Measurements from ENCODE around the gene TSPAN16.
"Not testable (repeated sequence)": the region's sequence is repeated elsewhere in the genome, so short reads cannot be mapped to it uniquely, and the experiment has no call there.

The TSPAN16 gene

DNA sequence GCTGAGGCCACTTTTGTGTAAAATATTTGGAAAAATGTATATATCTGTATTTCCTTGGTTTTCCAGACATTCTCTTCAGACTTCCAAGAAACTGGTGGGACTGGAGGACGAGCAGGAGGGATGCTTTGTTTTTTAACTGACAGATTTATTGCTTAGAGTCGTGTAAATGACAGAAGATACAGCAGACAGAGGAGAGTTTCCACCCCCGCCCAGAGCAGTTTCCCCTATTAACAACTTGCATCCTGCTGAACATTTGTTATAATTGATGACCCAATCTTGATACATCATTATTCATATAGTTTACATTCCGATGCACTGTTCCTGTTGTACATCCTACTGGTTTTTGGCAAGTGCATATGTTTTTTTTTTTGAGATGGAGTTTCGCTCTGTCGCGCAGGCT lies 26.6 kb upstream of the TSPAN16 start:
- no peak for DNase-seq

DNA sequence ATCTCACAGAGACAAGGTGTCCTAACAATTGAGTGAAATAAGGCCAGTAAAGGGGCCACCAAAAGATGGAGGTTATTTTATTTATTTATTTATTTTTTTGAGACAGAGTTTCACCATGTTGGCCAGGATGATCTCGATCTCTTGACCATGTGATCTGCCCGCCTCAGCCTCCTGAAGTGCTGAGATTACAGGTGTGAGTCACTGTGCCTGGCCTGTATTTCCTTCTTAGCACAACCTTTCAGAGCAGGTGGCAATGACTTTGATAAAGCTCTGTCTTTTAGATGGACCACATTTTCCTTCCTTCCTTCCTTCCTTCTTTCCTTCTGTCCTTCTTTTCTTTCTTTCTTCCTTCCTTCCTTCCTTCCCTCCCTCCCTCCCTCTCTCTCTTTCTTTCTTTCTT lies 22.7 kb upstream of the TSPAN16 start:
- DNase-seq, result no peak

DNA sequence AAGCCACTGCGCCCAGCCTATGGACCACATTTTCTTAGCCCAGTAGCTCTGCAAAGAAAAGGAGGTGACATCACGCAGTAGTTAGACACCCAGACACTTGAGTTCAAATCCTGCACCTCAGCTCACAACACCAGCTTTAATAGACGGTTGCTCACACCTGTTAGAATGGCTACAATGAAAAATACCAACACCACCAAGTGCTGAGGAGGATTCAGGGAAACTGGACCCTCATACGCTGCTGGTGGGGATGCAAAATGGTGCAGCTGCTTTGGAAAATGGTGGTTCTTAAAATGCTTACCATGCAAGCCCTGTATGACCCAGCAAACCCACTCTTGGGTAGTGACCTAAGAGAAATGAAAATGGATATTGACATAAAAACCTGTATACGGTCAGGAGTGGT lies 22.0 kb upstream of the TSPAN16 start:
- DNase-seq, result no peak

DNA sequence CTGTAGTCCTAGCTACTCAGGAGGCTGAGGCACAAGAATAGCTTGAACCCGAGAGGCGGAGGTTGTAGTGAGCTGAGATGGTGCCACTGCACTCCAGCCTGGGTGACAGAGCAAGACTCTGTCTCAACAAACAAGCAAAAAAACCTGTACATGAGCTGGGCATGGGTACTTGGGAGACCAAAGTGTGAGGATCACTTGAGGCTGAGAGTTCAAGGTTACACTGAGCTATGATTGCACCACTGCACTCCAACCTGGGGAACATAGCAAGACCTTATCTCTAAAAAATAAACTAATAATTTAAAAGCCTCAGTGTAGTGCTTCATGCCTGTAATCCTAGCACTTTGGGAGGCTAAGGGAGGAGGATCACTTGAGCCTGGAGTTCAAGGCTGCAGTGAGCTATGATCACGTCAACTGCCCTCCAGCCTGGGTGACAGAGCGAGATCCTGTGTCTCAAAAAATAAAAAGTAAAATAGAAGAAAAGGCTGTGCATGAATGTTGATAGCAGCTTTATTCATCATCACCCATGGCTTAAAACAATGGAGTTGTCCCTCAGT lies 21.4 kb upstream of the TSPAN16 start:
- DNase-seq, result no peak

DNA sequence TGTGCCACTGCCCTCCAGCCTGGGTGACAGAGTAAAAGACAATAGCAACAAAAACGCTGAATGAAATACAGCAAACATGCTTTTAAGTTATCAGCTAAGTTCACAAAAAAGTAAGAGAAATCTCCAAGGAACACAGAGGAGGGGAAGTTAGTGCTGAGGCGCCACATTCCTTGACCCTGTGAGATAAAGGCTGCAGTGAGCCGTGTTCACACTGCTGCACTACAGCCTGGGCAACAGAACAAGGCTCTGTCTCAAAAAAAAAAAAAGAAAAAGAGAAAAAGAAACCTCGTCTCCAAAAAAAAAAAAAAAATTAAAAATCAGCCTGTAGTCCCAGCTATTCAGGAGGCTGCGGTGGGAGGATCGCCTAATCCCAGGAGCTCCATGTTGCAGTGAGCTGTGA lies 17.3 kb upstream of the TSPAN16 start:
- no peak for DNase-seq

DNA sequence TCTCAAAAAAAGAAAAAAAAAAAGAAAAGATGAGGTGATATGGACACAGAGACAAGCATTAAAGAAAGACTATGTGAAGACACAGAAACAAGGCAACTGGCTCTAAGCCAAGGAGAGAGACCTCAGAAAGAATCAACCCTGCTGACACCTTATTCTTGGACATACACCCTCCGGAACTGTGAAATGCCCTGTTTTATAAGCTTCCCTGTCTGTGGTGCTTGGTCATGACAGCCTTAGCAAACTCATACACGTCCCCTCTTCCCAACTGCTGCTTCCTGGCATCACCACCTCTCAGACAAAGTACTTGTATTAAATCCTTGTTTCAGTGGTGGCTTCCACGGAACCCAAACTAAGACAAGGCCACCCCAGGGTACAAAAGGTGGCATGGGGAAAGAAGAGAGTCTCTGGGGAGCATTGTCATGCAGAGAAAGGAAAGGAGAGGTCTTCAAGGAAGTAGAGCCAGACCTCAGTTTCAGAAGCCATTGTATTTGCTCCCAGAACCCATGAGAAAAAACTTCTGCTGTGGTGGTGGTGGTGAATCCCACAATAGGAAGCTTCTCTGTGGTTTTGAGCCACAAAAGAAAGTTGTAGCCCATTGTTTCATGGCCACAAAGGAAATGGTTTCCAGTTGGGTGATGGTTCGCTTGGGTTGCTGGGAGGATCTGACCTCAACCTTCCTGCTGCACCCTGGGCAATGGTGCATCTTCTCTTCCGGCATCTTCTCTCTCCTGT lies 16.3 kb upstream of the TSPAN16 start:
- no peak for DNase-seq

DNA sequence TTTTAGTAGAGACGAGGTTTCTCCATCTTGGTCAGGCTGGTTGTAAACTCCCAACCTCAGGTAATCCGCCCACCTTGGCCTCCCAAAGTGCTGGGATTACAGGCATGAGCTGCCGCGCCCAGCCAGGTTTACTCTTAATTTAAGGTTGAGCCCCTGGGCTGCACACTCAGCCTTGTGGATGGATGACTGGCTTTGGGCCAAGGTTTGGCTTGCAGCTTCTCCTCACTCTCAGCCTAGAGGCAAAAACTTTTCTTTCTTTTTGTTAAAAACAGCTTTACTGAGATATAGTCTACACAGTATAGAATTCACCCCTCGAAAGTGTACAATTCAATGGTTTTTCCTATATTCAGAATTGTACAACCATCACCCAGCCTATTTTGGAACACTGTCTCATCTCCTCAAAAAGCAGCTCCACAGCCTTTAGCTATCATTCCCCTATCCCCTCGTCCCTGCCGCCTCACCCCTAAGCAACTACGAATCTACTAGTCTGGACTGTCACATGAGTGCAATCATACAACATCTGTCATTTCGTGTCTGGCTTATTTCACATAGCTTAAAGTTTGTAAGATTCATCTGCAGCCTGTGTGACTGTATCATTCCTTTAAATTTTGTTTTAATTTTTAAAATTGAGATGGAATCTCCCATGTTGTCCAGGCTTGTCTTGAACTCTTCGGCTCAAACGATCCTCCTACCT lies 14.5 kb upstream of the TSPAN16 start:
- DNase-seq, result no peak

DNA sequence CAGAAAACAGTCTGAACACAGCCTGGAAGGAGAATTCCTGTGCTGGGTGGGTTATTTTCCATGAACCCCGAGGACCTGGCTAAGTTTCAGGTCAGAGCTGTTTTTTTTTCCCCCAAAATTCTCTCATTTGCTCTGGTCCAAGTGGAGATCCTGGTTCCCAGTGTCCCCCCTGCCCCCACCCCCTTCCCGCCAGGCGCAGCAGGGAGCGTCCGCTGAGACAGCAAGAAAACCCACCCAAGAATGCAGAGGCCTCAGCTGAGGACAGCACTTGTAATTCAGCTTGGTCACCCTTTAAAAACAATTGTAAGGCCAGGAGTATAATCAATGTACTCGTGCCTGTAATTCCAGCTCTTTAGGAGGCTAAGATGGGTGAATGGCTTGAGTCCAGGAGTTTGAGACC lies 11.4 kb upstream of the TSPAN16 start:
- DNase-seq, result no peak

DNA sequence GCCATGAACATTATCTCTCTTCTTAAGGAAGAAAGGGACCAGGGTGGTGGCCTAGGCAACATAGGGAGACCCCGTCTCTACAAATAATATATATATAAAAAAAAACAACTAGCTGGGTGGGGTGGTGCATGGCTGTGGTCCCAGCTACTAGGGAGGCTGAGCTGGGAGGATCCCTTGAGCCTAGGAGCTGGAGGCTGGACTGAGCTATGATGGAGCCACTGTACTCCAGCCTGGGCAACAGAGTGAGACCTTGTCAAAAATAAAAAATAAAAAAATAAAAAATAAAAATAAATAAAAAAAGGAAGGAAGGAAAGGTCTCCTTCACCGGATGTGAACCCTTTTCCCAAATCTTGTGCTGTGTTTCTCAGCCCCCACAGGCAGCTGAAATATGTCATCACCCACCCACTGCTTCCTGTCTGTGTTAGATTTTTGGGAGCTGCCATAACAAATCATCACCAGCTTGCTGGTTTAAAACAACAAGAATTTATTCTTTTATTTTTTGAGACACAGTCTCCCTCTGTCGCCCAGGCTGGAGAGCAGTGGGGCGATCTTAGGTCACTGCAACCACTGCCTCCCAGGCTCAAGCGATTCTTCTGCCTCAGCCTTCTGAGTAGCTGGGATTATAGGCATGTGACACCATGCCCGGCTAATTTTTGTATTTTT lies 9.5 kb upstream of the TSPAN16 start:
- no peak for DNase-seq

DNA sequence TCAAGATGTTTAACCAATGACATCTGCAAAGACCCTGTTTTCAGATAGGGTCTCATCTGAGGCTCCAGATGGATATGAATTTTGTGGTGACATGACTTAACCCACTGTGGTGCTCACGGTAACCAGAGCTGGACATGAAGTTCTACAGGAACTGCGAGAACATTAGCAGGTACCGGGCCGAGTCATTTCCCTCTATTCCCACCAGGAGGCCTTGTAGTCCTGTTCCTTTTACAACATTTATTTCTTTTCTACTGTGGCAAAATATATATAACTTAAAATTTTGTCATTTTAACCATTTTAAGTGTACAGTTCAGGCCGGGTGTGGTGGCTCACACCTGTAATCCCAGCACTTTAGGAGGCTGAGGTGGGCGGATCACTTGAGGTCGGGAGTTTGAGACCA lies 7.6 kb upstream of the TSPAN16 start:
- DNase-seq, result no peak

DNA sequence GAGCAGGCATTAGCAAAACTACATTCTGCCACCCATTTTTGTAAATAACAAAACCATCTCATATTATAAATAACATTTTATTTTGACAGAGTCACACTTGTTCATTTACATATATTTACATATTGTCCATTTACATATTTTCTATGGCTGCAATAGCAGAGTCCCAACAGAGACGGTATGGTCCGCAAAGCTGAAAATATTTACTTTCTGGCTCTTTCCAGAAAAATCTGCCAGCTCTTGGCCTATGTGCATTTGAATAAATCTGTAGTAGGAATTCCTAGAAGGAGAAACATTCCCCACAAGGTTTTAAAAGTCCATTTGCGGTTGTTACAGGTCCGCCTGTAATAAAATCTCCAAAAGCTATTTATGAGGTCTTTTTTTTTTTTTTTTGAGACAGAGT lies 5.7 kb upstream of the TSPAN16 start:
- no peak for DNase-seq

DNA sequence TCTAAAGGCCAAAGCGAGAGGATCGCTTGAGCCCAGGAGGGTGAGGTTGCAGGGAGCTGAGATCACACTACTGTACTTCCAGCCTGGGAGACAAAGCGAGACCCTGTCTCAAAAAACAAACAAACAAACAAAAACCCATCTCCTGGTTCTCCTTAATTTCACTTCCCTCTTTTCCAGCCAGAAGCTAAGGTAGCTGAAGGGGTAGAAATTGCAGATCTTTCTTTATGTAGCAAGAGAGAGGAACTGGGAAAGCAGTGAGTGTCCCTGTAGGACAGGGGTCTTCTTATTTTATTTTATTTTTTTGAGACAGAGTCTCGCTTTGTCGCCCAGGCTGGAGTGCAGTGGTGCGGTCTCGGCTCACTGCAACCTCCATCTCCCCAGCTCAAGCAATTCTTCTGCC lies 4.5 kb upstream of the TSPAN16 start:
- DNase-seq, result no peak

DNA sequence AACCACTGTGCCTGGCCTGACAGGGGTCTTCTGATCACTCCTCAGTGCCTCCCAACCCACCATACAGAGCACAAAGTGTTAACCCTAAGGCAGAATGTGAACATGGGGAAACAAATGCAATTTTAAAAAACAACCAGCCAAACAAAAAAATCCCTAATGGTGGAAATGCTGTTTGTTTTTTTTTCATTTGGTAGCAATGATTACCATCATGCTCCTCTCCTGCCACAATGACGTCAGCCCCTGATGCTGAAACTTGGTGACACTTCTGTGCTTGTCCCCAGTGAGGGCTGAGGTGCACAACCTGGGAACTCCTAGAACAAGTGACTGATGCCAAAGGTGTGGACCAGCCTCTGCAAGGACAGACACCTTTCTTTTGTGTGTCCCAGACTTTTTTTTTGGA lies 4.0 kb upstream of the TSPAN16 start:
- no peak for DNase-seq

DNA sequence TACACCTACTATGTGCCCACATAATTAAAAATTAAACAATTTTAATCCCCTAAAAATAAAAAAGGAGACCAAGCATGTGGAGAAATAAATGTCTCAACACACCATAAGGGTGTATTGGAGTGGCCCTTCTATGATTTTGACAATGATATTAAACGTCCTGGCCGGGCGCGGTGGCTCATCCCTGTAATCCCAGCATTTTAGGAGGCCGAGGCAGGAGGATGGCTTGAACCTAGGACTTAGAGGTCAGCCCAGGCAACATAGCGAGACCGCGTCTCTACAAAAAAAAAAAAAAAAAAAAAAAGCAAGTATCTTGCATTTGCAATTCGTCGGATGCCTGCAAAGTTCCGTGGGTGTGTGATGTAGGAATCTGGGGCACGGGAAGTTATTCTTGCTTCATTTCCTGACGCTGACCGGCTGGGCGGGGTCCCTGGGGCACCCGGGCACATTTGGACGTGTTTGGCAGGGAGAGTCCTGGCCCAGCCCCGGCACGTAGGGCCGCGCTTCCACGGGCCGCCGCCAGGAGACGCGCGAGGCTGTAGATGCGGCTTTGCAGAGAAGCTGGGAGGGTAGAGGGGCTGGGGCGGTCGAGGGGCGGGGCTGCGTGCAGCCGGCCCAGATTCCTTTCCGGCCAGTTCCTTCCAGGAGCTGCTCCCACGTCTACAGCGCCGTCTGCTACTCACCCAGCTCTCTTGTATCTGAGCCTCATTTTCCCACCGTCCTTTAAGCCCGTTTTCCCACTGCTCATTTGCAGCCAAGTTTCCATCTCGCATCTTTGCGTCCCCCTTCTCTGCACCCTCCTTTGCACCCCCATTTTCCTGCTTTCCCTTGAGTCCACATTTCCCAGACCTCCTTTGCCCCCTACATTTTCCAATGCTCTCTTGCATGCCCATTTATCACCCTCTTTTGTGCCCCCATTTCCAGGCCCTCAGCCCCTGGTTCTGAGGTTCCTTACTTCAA lies 2.2 kb upstream of the TSPAN16 start:
- DNase-seq, result peak; percentile 81

DNA sequence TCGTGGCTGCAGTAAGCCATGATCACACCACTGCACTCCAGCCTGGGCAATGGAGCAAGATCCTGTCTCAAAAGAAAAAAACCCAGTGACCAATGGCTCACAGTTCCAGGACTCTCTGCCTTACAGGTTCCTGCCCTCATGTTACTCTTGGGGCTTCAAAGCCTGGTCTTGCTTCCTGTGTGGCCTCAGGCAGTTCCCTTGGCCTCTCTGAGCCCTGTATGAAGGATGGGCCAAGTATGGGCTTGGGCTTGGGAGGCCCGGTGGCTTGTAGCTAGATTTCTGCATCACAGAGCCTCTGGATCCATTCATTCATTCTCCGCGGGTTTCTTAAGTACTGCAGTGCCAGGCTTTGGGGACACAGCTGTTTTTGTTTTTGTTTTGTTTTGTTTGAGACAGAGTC lies 780 bp upstream of the TSPAN16 start:
- DNase-seq, result no peak

DNA sequence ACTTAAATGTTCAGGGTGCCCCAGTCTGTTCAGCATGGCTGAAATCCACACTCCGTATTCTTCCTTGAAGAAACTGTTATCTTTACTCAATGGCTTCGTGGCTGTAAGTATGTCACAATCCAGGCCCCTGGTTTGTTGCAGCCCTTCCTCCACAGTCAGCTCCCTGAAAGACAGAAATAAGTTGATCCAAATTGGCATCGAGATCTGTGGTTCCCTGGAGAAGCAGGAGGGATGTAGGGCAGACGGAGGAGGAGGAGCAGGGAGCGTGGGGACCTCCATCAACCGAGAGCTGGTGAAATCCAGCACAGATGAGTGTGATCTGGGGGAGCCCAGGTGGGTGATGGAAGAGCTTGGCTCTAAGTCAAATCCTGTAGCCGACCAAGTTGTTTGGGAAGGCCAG lies 304 bp downstream of the TSPAN16 start:
- DNase-seq, result no peak

DNA sequence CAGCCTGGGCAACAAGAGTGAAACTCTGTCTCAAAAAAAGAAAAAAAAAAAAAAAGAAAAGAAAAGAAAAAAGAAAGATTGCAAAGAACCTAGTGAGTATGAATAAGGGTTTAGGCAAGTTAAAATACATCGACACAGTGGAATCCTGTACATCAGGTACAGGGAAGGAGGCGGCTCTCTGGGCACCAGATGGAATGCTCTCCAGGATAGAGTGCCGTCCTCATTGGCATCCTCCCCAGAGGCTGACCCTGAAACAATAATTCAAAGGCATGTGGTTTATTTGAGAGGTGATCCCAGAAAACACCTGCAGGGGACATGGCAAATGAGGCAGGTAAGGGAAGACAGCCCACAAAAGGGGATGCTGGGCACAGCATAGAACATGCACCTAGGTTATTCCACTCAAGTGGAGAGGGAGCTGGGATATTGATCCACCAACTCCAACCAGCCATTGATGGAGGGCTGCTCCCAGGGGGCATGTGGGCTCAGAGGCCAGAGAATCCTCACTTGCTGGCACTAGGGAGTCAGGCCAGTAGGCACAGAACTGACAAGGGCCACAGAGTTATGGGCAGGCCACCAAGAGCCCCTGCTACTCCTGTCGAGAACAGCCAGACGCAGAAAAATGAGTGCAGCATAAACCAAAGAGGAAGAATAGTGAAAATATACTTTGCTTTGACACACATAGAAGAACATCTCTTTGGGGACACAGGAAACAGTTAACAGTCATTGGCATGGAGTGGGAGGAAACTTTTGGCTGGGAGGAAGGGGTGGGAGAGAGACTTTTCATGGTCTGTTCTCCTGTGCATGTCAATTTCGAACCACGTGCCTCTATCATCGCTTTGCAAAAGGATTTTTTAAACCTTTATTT lies 4.2 kb downstream of the TSPAN16 start:
- no peak for DNase-seq

DNA sequence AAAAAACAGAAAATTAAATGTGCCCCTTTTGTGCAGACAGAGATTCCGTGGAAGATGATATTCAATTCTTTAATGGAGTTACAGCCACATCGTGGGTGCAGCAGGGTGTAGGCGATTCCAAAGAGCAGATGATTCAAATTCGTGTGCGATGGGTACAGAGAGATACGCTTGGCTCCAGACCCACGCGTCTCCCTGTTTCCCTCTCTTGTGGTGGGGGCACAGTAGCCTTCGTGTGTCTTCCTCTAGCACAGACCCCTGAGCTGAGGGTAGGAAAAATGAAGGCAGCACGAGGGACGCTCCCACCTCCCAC lies 4.8 kb downstream of the TSPAN16 start:
- DNase-seq, result no peak

DNA sequence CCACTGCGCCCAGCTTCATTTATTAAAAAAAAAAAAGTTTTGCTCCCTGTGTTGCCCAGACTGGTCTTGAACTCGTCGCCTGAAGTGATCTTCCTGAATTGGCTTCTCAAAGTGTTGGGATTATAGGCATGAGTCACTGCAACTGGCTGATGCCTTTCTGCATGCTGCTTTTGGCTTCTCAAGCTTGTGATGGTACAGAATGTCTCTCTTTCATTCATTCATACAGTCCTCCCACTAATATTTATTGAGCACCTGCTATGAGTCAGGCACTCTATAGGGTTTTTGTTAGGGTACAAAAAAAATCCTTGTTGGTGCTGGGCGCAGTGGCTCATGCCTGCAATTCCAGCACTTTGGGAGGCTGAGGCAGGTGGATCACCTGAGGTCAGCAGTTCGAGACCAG lies 9.0 kb downstream of the TSPAN16 start:
- no peak for DNase-seq

DNA sequence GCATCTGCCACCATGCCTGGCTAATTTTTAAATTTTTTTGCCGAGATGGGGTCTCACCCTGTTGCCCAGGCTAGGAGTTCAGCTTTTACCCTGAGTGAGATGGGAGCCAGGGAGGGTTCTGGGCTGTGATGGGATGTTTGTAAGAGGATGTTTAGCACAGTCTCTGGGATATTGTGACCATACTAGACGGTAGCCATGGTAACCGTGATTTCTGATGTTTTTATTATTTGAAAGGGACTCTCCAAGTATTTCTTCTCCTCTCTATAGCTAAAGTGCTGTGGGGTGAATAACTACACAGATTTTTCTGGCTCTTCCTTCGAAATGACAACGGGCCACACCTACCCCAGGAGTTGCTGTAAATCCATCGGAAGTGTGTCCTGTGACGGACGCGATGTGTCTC lies 10.4 kb downstream of the TSPAN16 start:
- no peak for DNase-seq

DNA sequence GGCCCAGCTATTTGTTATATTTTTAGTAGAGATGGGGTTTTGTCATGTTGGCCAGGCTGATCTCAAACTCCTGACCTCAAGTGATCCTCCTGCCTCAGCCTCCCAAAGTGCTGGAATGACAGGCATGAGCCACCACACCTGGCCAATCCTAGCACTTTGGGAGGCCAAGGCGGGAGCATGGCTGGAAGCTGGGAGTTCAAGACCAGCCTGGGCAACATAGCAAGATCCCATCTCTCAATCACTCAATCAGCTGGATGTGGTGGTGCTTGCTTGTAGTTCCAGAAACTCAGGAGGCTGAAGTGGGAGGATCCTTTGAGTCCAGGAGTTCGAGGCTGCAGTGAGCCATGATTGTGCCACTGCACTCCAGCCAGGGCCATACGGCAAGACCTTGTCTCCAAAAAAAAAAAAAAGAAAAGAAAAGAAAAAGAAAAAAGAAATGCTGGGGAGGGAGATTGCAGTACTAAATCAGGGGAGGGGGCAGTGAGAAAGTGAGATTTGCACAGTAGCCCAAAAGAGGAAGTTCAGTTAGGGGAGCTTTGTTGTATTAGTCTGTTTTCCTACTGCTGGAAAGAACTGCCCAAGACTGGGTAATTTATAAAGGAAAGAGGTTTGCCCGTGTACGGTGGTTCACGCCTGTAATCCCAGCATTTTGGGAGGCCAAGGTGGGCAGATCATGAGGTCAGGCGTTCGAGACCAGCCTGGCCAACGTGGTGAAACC lies 24.5 kb downstream of the TSPAN16 start:
- not testable (repeated sequence) for DNase-seq

All from NCI-H2081 (cell line).